GM19468 (cell line): Measurements from ENCODE around the gene ATG4D.
"Not testable (repeated sequence)": the region's sequence is repeated elsewhere in the genome, so short reads cannot be mapped to it uniquely, and the experiment has no call there.

ENCODE experiments used
- ATAC-seq: cut with Tn5 transposase; IDR thresholded peaks from one replicate; pipeline ENCODE4 v1.9.1; 2021; ENCODE audit warnings: mild to moderate bottlenecking, moderate library complexity, moderate number of reproducible peaks; ENCODE audit not compliant: unreplicated experiment; ENCODE audit errors: extremely low read depth

The ATG4D gene

GRCh38 chr19:10550336-10550735 is 6.6 kb downstream of the ATG4D start:
- no peak for ATAC-seq

DNA sequence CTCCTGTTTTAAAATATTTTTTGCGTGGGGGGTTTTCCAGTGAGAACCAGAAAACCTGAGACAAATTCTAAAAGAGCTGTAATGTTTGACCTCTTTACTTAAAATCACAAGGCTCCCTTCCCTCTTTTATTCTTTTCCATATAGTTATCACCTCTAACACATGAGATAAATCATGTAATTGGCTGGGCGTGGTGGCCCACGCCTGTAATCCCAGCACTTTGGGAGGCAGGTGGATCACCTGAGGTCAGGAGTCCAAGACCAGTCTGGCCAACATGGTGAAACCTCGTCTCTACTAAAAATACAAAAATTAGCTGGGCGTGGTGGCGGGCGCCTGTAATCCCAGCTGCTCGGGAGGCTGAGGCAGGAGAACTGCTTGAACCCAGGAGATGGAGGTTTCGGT is 7.3 kb downstream of the ATG4D start:
- ATAC-seq: not testable (repeated sequence)

GRCh38 chr19:10551698-10552301 is 8.1 kb downstream of the ATG4D start:
- ATAC-seq: no peak

- ATAC-seq: no peak
These were observed 8.9 kb downstream of the ATG4D start for GRCh38 chr19:10552510-10553053.

DNA sequence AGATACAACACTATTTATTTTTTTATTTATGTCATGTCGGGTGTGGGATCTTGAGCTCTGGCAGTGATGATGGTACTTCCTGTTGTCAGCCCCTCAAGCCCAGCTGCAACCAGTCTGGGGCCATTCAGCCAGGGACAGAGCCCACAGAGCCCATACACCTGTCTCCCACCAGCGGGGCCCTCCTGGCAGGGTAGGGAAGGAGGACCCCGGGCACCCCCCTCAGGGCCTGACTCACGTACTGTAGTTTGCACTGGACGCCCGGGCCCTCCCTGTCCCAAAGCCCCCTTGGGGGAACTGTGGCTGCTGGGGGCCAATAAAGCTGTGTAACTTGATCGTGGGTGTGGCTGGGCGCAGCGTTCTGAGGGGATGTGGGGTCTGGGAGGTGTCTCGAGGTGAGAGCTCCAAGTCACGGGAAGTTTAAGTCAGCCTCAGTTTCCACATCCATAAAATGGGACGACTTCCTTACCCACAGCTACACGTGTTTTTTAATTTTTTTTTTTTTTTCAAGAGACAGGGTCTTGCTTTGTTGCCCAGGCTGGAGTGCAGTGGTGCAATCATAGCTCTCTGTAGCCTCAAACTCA is 9.5 kb downstream of the ATG4D start:
- ATAC-seq: no peak

GRCh38 chr19:10553943-10554381 is 10.3 kb downstream of the ATG4D start:
- peak; percentile 36 for ATAC-seq

DNA sequence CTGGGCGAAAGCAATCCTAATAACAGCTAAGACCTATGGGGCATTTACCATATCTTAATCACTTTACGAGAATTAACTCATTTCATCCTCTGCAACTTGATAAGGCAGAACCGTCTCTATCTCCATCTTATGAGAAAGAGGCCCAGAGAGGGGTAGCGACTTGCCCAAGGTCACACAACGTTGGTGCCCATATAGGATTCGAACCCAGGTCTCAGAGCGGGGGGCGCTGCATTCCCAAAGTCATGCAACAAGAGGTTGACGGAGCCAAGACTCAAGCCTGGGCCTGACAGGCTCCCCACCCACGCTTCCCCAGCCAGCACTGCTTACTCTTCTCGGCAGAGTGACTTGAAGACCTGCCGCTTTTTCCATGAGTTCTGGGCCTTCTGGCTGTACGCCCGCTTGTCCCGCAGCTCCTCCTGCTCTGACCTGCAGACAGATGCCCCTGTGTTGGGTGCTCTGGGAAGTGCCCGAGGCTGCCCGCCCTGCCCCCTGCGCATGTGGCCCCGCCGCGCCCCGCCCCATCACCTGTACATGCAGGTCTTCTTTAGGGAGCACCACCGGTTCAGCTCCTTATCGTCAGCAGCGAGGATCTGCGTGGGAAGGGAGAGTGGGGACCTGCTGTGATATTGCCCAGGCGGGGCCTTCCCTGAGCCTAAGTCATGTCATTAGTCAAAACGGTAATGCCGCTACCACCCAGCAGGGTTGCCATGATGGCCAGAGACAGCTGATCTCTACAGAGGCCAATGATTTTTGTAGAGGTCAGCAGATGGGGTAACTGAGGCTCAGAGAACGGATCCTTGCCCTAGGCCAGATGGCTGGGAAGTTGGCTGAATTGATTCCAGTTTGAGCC is 11.3 kb downstream of the ATG4D start:
- ATAC-seq: no peak

DNA sequence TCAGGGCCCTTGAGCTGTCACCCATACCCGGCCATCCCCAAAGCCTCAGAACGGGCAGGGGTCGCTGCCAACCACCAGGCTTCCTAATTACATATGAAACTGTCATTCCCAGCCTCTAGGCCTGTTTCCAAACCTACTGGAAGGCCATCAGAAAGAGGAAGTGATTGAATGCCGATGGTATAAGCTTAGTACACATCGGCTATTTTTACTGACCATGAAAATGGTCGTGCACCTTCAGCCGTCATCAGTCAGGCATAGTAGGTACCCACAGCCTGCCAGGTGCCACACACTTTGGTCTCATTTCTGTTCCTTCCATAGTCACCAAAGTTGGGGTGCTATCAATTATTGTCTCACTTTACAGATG is 11.9 kb downstream of the ATG4D start:
- ATAC-seq: no peak

DNA sequence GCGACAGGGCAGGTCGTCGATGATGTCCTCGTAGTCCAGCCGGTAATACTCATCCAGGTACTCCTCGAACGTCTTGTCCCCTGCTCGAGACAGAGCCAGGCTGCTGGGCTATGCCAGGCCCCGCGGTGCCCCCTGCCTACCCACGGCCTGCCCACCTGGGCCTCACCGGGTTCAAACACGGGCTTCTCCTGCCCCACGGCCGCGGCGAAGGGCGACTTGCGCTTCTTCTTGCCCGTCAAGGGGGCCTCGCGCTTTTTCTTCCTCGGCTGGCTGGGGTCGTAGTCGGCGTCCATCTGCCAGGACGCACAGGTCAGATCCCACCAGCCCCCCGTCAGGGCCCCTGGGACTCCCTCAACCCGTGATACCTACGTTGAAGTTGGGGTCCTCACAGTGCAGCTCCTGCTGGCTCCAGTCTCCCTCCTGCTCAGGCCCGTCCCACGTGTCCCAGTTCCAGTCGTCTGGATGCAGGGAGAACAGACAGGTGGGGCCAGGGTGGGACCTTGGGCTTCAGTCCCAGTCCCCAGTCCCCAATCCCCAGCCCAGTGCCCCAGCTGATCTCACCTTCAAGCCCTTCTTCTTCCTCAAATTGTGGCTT is 14.0 kb downstream of the ATG4D start:
- no peak for ATAC-seq

DNA sequence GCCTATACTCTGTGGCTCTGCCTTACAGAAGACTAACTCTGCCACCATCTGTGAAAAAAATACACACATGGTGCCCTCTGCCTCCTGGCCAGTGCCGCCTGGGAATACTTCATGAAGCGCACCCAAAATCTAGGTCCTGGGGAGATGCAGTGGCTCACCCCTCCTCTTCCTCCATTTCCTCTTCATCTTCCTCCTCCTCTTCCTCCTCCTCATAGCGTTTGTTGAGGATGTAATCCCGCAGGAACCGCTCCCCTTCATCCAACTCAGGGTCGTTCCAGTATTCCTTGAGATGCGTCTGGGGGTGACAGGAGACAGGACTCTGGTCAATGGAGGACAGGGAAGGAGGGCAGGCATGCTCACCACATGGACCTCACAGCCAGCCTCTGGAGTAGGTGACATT is 16.4 kb downstream of the ATG4D start:
- no peak for ATAC-seq

DNA sequence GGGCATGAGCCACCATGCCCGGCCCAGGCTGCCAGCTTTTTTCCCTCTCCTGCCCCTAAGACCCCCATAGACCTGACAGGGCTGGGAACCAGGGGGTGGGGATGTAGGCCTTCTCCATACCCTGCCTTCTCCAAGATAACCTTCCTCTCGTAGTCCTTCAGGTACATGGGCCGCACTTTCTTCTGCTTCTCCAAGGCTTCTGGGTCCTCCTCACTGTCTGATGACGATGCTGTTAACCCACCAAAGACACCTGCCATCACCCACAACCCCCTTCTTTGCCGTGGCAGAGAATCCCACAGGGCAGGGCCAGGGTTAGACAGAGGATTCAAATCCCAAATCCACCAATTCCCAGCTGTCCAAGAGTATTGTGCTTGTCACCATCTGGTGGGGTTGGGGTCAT is 18.9 kb downstream of the ATG4D start:
- no peak for ATAC-seq

DNA sequence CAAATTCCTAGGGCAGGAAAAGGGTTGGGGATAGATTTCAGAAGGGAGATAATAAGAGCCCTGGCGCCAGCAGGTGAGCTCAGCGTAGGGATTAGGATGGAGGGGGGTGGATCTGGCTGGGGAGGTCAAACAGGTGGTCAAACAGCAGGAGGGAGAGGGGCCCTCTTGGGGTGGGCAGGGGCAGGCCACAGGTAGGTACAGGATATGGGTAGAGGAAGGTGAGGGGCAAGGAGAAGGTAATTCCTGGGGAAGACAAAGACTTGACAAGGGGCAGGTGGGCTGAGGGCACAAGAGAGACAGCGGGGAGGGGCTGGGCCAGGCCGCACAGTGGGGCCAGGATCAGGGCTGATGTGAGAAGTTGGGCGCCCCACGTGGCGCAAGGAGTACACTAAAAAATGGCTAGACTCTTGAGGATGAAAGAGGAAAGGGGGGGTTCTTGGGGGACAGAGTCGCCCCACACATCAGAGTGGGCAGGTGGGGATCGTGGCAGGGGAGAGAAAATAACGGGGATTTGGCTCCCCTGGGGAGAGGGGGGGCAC is 21.4 kb downstream of the ATG4D start:
- ATAC-seq: no peak

GRCh38 chr19:10565567-10566407 is 22.1 kb downstream of the ATG4D start, which contains the start of gene KRI1:
Gene KRI1, minus strand, starts transcription at chr19:10566010. Its CDS starts 11 bp downstream, at chr19:10565999.
- peak; percentile 24 for ATAC-seq

GRCh38 chr19:10566408-10566657 is 22.6 kb downstream of the ATG4D start:
- no peak for ATAC-seq

DNA sequence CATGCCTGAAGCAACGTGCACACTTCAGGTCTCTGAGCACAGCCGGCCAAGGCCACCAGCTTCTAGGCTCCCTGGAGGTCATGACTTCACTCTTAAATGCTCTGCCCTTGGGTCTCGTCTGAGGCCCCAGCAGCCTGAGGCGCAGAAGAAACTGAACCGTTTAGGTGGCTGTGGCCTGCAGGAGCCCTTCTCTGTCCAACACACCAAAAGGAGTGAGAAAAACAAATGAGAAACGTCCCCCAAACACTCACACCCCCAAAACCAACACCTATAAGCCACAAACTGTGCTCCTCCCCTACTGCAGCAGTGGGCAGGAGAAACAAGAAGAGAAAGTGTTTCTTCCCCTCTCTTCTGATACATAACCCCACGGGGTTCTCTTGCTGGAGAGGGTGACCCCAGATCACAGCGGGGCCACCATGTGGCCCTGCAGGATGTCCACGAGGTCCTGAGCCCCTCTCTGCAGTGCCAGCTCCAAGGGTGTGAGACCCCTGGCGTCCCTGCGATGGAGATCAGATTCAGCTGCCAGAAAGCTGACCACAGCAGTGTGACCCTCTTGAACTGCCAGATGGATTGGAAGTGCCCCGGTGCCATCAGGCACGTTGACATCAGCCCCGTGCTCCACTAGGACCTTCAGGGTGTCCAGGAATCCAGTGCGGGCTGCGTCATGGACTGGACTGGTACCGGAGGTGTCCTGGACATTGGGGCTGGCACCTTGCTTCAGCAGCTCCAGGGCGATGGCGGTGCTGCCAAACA is 23.1 kb downstream of the ATG4D start:
- no peak for ATAC-seq

- ATAC-seq: no peak
These were observed 24.0 kb downstream of the ATG4D start for GRCh38 chr19:10567656-10568055.

GRCh38 chr19:10568062-10568825 is 24.5 kb downstream of the ATG4D start:
- ATAC-seq: no peak
